LNCAP (cell line): ENCODE data around the gene METRNL.

Experiments
- TF ChIP-seq, protein P1 (sequence below): fragments of 450-650 bp; IDR thresholded peaks from 2 replicates; pipeline ENCODE4 v1.5.1; 2017; ENCODE audit warnings: mild to moderate bottlenecking

METRNL gene

DNA sequence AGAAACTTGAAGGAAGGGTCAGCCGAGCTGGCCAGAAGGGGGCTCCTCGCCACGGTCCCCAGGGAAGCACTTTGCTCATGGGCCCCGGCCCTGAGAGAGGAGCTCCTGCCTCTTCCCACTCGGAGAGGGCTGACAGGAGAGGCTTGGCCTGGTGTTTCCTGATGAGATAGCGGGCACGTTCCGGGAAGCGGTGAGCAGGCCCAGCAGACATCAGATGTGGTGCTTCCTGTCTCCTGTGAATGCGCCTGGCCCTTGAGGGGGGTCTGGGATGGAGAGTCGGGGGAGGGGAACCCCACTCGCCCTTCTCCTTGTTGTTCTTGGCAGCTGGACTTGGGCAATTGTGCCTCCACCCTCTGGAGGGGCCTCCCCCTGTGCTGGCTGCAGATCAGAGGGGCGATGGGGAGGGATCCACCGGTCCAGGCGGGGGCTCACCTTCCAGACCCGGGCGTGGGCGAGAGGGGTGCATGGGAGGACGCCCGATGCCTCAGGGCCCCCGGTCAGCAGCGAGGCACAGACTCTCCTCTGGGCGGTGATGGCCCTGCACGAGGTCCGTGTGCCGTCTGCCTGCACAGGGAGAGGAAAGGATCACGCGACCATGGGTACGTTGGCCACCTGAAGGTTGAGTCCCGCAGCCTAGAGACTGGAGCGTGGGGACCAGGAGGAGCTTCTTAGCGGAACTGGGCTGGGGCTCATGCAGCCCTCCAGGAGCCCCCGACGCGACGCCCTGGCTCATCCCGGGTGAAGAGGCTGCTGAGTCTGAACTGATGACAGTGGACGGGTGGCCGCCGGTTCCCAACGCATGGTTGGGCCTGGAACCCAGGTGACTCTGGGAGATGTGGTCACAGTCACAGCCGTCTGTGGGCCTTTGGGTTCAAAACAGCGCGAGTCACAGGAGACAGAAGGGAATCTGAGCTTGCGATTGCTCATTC, 25.4 kb downstream of the METRNL start:
- TF ChIP-seq, protein P1, sequence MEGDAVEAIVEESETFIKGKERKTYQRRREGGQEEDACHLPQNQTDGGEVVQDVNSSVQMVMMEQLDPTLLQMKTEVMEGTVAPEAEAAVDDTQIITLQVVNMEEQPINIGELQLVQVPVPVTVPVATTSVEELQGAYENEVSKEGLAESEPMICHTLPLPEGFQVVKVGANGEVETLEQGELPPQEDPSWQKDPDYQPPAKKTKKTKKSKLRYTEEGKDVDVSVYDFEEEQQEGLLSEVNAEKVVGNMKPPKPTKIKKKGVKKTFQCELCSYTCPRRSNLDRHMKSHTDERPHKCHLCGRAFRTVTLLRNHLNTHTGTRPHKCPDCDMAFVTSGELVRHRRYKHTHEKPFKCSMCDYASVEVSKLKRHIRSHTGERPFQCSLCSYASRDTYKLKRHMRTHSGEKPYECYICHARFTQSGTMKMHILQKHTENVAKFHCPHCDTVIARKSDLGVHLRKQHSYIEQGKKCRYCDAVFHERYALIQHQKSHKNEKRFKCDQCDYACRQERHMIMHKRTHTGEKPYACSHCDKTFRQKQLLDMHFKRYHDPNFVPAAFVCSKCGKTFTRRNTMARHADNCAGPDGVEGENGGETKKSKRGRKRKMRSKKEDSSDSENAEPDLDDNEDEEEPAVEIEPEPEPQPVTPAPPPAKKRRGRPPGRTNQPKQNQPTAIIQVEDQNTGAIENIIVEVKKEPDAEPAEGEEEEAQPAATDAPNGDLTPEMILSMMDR, result no peak

DNA sequence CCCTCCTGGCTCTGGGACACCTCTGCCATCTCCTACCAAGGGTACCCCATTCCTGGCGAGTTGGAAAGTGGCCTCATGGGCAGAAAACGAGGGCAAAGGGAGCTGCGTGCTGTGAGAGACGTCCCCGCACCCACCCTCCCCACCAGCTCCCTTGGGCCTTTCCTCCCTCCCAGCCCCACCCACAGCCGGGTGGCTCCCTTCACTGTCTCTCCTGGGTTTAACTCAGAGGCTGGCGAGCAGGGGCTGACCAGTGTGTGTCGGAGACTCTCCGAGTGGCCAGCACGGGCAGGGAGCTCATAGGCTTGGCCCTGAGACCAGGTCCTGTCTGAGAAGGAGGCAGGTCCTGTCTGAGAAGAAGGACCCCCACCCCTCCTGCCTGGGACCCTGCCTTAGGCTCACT, 26.1 kb downstream of the METRNL start:
- TF ChIP-seq, protein P1, result no peak

DNA sequence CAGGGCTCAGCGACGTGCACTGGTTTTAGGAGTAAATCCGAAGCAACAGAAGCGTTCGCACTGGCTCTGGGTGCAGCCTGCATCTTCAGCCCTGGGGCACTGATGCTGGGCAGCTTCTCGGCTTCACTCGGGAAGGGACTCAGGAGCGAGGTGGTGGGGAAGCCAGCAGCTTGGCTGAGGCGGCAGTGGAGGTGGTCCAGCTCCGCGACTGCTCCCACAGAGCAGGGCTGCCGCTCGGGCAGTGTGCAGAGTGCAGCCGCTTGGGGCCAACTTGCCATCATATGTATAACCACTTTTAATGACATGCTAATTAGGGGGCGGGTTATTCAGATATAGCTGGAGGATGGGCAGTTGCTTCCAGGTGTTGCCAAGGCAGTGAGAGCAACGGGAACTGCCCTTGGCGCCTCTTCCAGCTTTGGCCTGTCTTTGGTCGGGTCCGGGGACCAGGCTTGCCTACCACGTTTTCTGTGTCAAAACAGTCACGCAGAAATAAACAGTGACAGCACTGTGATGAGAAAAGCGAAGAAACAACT, 26.7 kb downstream of the METRNL start:
- TF ChIP-seq, protein P1, result no peak

DNA sequence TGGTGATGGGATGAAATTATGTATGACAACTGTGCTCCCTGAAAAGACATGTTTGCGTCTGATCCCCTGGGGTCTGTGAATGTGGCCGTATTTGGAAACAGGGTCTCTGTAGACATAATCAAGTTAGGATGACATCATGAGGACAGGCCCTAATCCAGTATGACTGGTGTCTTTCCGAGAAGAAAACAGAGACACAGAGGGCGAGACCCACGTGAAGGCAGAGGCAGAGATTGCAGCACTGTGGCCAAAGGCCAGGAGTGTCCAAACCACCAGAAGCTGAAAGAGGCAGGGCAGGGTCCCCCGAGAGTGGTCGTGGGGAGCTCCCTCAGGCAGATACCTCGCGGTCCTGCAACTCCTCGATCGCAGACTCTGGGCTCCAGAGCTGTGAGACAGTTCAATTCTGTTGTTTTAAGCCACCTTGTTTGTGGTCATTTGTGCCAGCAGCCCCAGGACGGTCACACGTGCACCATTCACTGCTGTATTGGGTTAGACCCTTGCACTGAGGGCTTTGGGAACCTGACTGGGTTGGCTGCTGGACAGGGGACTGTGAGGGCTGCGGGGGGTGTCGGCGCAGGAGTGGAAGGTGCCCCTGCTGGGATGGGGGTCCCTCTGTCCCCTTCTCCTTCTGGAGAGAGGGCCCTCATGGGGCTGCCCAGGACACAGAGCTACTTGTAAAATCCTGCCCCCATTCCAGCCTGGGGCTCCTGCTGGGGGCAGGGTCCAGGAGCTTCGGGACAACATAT, 27.7 kb downstream of the METRNL start:
- TF ChIP-seq, protein P1, result no peak

GRCh38 chr17:83107656-83108048, 28.2 kb downstream of the METRNL start:
- TF ChIP-seq, protein P1, result no peak

DNA sequence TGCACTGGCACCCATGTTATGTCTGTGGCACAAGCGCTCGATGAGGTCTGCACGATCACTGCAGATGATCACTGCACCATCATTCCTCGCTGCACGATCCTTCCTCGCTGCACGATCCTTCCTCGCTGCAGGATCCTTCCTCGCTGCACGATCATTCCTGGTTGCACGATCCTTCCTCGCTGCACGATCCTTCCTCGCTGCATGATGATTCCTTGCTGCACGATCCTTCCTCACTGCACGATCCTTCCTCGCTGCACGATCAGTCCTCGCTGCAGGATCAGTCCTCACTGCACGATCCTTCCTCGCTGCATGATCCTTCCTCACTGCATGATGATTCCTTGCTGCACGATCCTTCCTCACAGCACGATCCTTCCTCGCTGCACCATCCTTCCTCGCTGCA, 29.3 kb downstream of the METRNL start:
- TF ChIP-seq, protein P1, result no peak

DNA sequence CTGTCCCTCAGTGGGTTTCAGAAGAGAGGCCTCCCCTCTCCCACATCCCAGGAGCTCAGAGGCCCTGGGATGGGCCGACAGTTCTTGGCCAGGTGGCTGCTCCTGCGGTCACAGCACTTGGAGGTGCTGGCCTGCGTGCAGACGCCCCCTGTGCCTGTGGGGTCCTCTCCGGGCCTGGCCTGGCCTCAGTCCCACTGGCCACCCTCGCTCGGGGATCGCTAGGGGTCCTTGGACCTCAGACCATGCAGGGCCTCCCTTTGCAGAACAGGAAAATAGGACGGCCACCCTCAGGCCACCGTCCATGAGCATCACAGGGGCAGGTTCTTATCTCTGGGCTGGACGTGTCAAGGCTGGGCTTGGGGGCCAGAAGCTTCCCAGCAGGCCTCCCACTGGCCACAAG, 30.0 kb downstream of the METRNL start:
- TF ChIP-seq, protein P1, result no peak
